ENCODE measurements around the gene LMX1B. TPM values are rescaled to one million over a fixed set of nuclear protein-coding genes. Genes with fewer than 3 reads are reported as not detected.

Gene LMX1B
- total RNA-seq, 1 donor from 2014 or later = 0.26 TPM

DNA sequence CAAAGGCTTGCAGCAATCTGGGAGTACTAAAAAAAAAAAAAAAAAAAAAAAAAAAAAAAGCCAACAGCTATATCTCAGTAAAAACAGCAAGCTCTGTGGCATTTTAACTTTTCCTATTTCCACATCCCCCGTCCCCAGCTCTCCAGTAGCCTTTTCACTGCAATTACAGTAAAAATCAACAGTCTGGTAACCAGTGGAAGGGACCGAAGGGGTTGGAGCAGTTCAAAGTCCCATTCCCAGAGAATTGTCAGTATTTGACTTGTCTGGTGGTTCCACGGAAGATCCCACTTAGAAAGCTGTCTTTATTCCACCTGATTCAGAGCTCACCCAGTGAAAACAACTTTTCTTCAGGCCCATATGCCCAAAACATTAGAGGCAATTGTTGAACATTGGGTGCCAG lies 119.3 kb downstream of the LMX1B start:
- peaks cover 11% of the 10 kb centered on the region for H3K36me3 Mint-ChIP-seq (ENCODE audit: low read depth, unreplicated experiment)
- no peak for TF ChIP-seq CTCF (IDR thresholded peaks at IDR 0.05; ENCODE audit: unreplicated experiment)
- H3K9me3 Mint-ChIP-seq (ENCODE audit: unreplicated experiment) = peaks cover 9% of the 10 kb centered on the region
- H3K27me3 Mint-ChIP-seq (ENCODE audit: unreplicated experiment) = no peaks in the 10 kb centered on the region
- DNase-seq (ENCODE audit: low spot score) = no peak
- H3K27ac Mint-ChIP-seq (ENCODE audit: unreplicated experiment) = no peak overlapping the region
- no peaks in the 10 kb centered on the region for H3K4me1 Mint-ChIP-seq (ENCODE audit: unreplicated experiment)
- no peak overlapping the region for H3K4me3 Mint-ChIP-seq (ENCODE audit: unreplicated experiment)

DNA sequence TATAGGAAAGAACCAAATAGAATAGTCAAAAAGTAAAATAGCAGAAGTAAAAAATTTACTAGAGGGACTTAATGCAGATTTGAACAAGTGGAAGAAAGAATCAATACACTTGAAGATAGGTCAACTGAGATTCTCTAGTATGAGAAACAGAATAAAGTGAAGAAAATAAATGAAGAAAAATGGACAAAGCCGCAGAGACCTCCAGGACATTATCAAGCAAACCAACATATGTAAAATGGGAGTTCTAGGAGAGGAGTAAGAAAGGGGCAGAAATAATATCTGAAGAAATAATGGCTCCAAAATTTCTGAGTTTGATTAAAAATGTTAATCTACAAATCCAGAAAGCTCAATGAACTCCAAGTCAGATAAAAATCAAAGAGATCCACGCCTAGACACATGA lies 121.1 kb downstream of the LMX1B start:
- peaks cover 11% of the 10 kb centered on the region for H3K9me3 Mint-ChIP-seq (ENCODE audit: unreplicated experiment)
- DNase-seq (ENCODE audit: low spot score) = no peak

GRCh38 chr9:126735482-126735881 lies 121.8 kb downstream of the LMX1B start:
- peaks cover 13% of the 10 kb centered on the region for H3K9me3 Mint-ChIP-seq (ENCODE audit: unreplicated experiment)
- no peak overlapping the region for H3K4me3 Mint-ChIP-seq (ENCODE audit: unreplicated experiment)
- no peaks in the 10 kb centered on the region for H3K4me1 Mint-ChIP-seq (ENCODE audit: unreplicated experiment)
- no peak for DNase-seq (ENCODE audit: low spot score)
- no peak overlapping the region for H3K27ac Mint-ChIP-seq (ENCODE audit: unreplicated experiment)
- H3K36me3 Mint-ChIP-seq (ENCODE audit: low read depth, unreplicated experiment) = peaks cover 11% of the 10 kb centered on the region
- no peak for TF ChIP-seq CTCF (IDR thresholded peaks at IDR 0.05; ENCODE audit: unreplicated experiment)
- no peaks in the 10 kb centered on the region for H3K27me3 Mint-ChIP-seq (ENCODE audit: unreplicated experiment)

More for the DNA sequence above, 121.1 kb downstream of the LMX1B start:
- H3K4me1 Mint-ChIP-seq (ENCODE audit: unreplicated experiment) = no peaks in the 10 kb centered on the region
- TF ChIP-seq CTCF (IDR thresholded peaks at IDR 0.05; ENCODE audit: unreplicated experiment) = no peak
- no peaks in the 10 kb centered on the region for H3K27me3 Mint-ChIP-seq (ENCODE audit: unreplicated experiment)
- no peak overlapping the region for H3K4me3 Mint-ChIP-seq (ENCODE audit: unreplicated experiment)
- H3K27ac Mint-ChIP-seq (ENCODE audit: unreplicated experiment) = no peak overlapping the region
- H3K36me3 Mint-ChIP-seq (ENCODE audit: low read depth, unreplicated experiment) = peaks cover 11% of the 10 kb centered on the region

- H3K4me3 Mint-ChIP-seq (ENCODE audit: unreplicated experiment) = no peak overlapping the region
- peaks cover 11% of the 10 kb centered on the region for H3K36me3 Mint-ChIP-seq (ENCODE audit: low read depth, unreplicated experiment)
- H3K9me3 Mint-ChIP-seq (ENCODE audit: unreplicated experiment) = peaks cover 13% of the 10 kb centered on the region
- DNase-seq (ENCODE audit: low spot score) = no peak
- no peaks in the 10 kb centered on the region for H3K27me3 Mint-ChIP-seq (ENCODE audit: unreplicated experiment)
- TF ChIP-seq CTCF (IDR thresholded peaks at IDR 0.05; ENCODE audit: unreplicated experiment) = no peak
- H3K4me1 Mint-ChIP-seq (ENCODE audit: unreplicated experiment) = peaks cover 8% of the 10 kb centered on the region
- no peak overlapping the region for H3K27ac Mint-ChIP-seq (ENCODE audit: unreplicated experiment)
Measured at GRCh38 chr9:126738553-126738952, 124.8 kb downstream of the LMX1B start.

DNA sequence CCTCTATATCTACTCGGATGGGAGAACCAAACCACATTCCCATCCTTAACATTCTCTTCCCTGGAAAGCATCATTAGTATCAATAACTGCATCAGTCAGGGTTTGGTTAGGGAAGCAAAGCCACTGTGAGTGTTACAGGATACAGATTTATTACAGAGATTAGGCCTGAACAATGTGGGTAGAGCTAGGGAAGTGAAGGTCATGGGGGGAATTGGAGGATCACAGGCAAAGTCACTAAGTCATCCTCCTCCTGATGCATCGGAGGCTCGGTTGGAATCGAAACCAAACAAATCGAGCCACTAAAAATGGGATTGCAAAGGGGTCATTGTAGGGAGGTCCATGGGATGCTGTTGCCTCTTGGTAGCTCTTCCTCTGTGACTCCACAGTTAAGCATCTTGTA lies 129.3 kb downstream of the LMX1B start:
- DNase-seq (ENCODE audit: low spot score) = no peak
- peaks cover 3% of the 10 kb centered on the region for H3K36me3 Mint-ChIP-seq (ENCODE audit: low read depth, unreplicated experiment)
- H3K4me3 Mint-ChIP-seq (ENCODE audit: unreplicated experiment) = no peak overlapping the region
- H3K4me1 Mint-ChIP-seq (ENCODE audit: unreplicated experiment) = peaks cover 32% of the 10 kb centered on the region
- H3K27me3 Mint-ChIP-seq (ENCODE audit: unreplicated experiment) = peaks cover 2% of the 10 kb centered on the region
- H3K9me3 Mint-ChIP-seq (ENCODE audit: unreplicated experiment) = peaks cover 4% of the 10 kb centered on the region
- H3K27ac Mint-ChIP-seq (ENCODE audit: unreplicated experiment) = no peak overlapping the region
- no peak for TF ChIP-seq CTCF (IDR thresholded peaks at IDR 0.05; ENCODE audit: unreplicated experiment)

All from endothelial cell (in vitro differentiated cells).